Breast epithelium (tissue), 4 donors: ENCODE measurements around the gene ATP6V1A. TPM values are rescaled to one million over a fixed set of nuclear protein-coding genes. Genes with fewer than 3 reads are reported as not detected.

Experiments
- DNase-seq, 2 donors: peaks; one replicate each; pipeline ENCODE4 v3.0.0-alpha.2; 2019; ENCODE audit warnings: low spot score in 2 of 2
- H3K27ac ChIP-seq, 2 donors: fragments of 200-600 bp; sonication (generic) in 1 of 2; one replicate each; pipeline ENCODE4 v1.5.1; 2016 to 2019; ENCODE audit warnings: mild to moderate bottlenecking in 1 of 2
- H3K27me3 ChIP-seq, 2 donors: fragments of 200-600 bp; sonication (generic) in 1 of 2; one replicate each; pipeline versions ENCODE4 v1.5.1 to v1.6.0; 2017 to 2019; ENCODE audit warnings: control low read depth in 1 of 2, mild to moderate bottlenecking in 1 of 2
- H3K36me3 ChIP-seq: fragments of 200-600 bp; one replicate; pipeline ENCODE4 v1.5.1; 2019
- H3K4me1 ChIP-seq, 2 donors: fragments of 200-600 bp; sonication (generic); one replicate each; pipeline ENCODE4 v1.5.1; 2016 to 2019; ENCODE audit warnings: control low read depth in 1 of 2
- H3K4me3 ChIP-seq, 3 donors: fragments of 200-600 bp; sonication (generic); 1 replicate in 2 of 3; 2 replicates in 1 of 3; pipeline ENCODE4 v1.5.1; 2016 to 2019; ENCODE audit warnings: mild to moderate bottlenecking in 3 of 3, moderate library complexity in 2 of 3
- H3K9me3 ChIP-seq, 2 donors: fragments of 200-600 bp; sonication (generic) in 1 of 2; one replicate each; pipeline ENCODE4 v1.5.1; 2016 to 2019; ENCODE audit warnings: control low read depth in 1 of 2
- CTCF ChIP-seq, 3 donors: fragments of 450-650 bp; IDR thresholded peaks; one replicate each; pipeline ENCODE4 v1.5.1; 2016 to 2017; ENCODE audit warnings: antibody characterized with exemption in 3 of 3, mild to moderate bottlenecking in 3 of 3, moderate library complexity in 3 of 3
- POLR2A ChIP-seq: fragments of 450-650 bp; IDR thresholded peaks from one replicate; pipeline ENCODE4 v1.6.1; 2016; ENCODE audit warnings: antibody characterized with exemption, mild to moderate bottlenecking, moderate library complexity
- POLR2AphosphoS5 ChIP-seq, 3 donors: sonication (generic); formaldehyde crosslinking; IDR thresholded peaks; one replicate each; pipeline ENCODE4 v1.6.1; 2017; ENCODE audit warnings: antibody characterized with exemption in 3 of 3
- intact Hi-C: fragments of 100-400 bp; cut with DNase I; formaldehyde crosslinking; loops from one replicate; pipeline ENCODE4 v1.15.1; 2023; ENCODE audit warnings: low total_unique reads
- total RNA-seq, 3 donors: library from RNA; depleted of rRNA; stranded (reverse); fragments of >200 nt; gene quantifications; one replicate each; pipeline ENCODE4 v1.1.0, GENCODE V29; 2016

The ATP6V1A gene
- total RNA-seq, 3 donors from 2014 or later = 44.6 to 68.5 (median 48.6) TPM

GRCh38 chr3:113852506-113852905, 105.7 kb downstream of the ATP6V1A start:
- H3K27me3 ChIP-seq = no peaks in the 10 kb centered on the region
- no peak overlapping the region for H3K27ac ChIP-seq
- no peak for DNase-seq
- no peak overlapping the region for H3K4me3 ChIP-seq
- H3K36me3 ChIP-seq = no peaks in the 10 kb centered on the region
- no peak for TF ChIP-seq POLR2AphosphoS5 (IDR thresholded peaks at IDR 0.05)
- TF ChIP-seq POLR2A = no peak
- TF ChIP-seq CTCF (IDR thresholded peaks at IDR 0.05) = no peak
- intact Hi-C loops = no loop called here
- no peaks in the 10 kb centered on the region for H3K4me1 ChIP-seq
- H3K9me3 ChIP-seq = no peaks in the 10 kb centered on the region

Other genes starting within 250 kb of the ATP6V1A start
- 10 to 100 TPM in 2 of 3 donors, 1 to 10 TPM in 1; 9.8 to 44.8 (median 40.6) TPM for gene SPICE1, start 231.9 kb upstream of the ATP6V1A start, total RNA-seq
- 10 to 100 TPM in 2 of 3 donors, 1 to 10 TPM in 1; 3.8 to 95.0 (median 52.8) TPM for gene SIDT1, start 214.5 kb upstream of the ATP6V1A start, total RNA-seq
- 10 to 100 TPM; 19.7 to 38.9 (median 28.5) TPM for gene USF3, start 50.4 kb upstream of the ATP6V1A start, total RNA-seq
- gene NAA50, start 786 bp upstream of the ATP6V1A start, total RNA-seq = 100 to 1,000 TPM in 2 of 3 donors, 10 to 100 TPM in 1; 98.0 to 140 (median 140) TPM
- gene GRAMD1C, start 91.8 kb downstream of the ATP6V1A start, total RNA-seq = 10 to 100 TPM in 2 of 3 donors, 1 to 10 TPM in 1; 1.6 to 49.8 (median 18.4) TPM
- gene ZDHHC23, start 201.0 kb downstream of the ATP6V1A start, total RNA-seq = 1 to 10 TPM; 3.5 to 9.2 (median 7.2) TPM